Suppressor macrophage (primary cell): ENCODE data around the gene COQ2.
"Not testable (repeated sequence)": the region's sequence is repeated elsewhere in the genome, so short reads cannot be mapped to it uniquely, and the experiment has no call there.

Experiments
- DNase-seq, 4 experiments: peaks; one replicate each; pipeline ENCODE4 v3.0.0-alpha.2; 2020 to 2022
- total RNA-seq, 17 experiments: gene quantifications; one replicate each; lab custom pipeline; 2026; ENCODE audit warnings: mixed read lengths in 6 of 17, inconsistent platforms in 3 of 17; lab: John Stamatoyannopoulos, UW

The COQ2 gene, protein sequence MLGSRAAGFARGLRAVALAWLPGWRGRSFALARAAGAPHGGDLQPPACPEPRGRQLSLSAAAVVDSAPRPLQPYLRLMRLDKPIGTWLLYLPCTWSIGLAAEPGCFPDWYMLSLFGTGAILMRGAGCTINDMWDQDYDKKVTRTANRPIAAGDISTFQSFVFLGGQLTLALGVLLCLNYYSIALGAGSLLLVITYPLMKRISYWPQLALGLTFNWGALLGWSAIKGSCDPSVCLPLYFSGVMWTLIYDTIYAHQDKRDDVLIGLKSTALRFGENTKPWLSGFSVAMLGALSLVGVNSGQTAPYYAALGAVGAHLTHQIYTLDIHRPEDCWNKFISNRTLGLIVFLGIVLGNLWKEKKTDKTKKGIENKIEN
- total RNA-seq, result 12.5 to 36.9 (median 21.9) reads per million in 17 experiments

GRCh38 chr4:83284193-83285054, at the start of gene COQ2:
TSS of gene COQ2 (minus strand) at chr4:83284798. CDS start at chr4:83284764, 34 bp downstream.
- DNase-seq, result peak; percentile 97 to 98 (median 98)

DNA sequence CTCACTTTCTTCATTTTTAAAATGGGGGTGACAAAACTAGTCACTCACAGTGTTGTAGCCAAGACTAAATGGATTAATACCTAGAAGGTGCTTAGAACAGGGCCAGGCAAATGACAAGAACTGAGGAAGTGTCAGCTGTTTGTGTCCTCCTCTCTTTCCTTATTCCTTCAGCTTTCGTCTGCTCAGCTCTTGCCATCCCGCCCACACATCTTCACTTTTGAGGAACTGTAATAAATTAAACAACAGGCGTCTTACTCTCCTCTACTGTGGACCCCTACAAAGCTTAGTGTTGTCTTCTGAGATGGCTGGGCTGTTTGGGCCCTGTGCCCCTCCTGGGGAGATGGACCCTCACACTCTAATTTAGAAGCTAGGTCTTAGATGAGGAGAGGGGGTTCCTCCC, 47.4 kb upstream of the COQ2 start:
- DNase-seq, result peak; percentile 49 to 91 (median 75)

- DNase-seq, result peak; percentile 75 to 89 (median 76)
Observed at GRCh38 chr4:83329521-83330110, 45.0 kb upstream of the COQ2 start.

GRCh38 chr4:83328521-83329187, 44.1 kb upstream of the COQ2 start:
- peak; percentile 19 to 64 (median 60) for DNase-seq

GRCh38 chr4:83326546-83326945, 41.9 kb upstream of the COQ2 start:
- DNase-seq, result peak in 3 of 4 experiments; percentile 20 to 33 (median 31)

- DNase-seq, result not testable (repeated sequence)
Observed at GRCh38 chr4:83325306-83325705, 40.7 kb upstream of the COQ2 start.

GRCh38 chr4:83323136-83323535, 38.5 kb upstream of the COQ2 start:
- DNase-seq, result no peak

- DNase-seq, result peak; percentile 90 to 96 (median 95)
Observed at GRCh38 chr4:83320548-83320947, 36.0 kb upstream of the COQ2 start.

GRCh38 chr4:83318666-83319065, 34.1 kb upstream of the COQ2 start:
- peak; percentile 20 to 44 (median 34) for DNase-seq

DNA sequence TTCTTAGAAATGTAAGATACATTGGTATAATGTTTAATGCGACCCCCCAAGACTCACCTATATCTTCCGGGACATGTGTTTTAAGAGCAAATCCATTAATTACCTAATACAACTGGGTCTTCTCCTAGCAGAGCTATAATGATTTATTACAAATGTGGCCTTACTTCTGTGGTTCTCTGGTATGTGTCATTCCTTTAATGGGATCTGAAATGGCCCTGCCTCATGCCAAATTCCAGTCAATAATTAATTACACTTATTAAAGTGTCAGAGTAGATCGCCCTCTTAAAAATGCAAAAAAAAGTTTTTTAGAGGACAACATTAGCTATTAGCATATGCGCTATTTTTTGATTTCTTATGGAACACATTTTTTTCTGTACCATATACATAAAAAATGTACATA, 33.1 kb upstream of the COQ2 start:
- DNase-seq, result no peak

DNA sequence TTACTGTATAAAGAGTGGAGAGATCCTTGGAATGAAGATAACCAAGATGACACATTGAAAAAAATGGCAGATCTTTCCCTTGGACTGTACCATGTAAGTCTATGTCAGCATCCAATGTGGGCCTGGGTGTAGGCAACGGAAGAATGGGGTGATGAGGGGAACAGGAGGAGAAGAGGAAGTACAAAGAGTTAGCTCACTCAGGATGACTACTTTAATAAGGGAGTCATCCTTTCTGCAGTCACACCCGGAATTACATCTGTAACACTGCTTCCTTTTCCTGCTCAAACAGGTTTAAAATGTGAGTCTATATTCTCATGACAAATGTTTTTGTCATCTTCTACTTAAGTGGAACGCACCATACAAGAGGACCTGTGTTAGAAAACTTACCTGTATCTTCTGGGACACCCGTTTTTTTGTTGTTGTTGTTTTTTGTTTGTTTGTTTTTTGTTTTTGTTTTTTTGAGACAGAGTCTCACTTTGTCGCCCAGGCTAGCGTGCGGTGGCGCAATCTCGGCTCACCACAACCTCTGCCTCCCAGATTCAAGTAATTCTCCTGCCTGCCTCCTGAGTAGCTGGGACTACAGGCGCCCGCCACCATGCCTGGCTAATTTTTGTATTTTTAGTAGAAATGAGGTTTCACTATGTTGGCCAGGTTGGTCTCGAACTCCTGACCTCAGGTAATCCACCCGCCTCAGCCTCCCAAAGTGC, 32.0 kb upstream of the COQ2 start:
- peak; percentile 75 to 93 (median 80) for DNase-seq

DNA sequence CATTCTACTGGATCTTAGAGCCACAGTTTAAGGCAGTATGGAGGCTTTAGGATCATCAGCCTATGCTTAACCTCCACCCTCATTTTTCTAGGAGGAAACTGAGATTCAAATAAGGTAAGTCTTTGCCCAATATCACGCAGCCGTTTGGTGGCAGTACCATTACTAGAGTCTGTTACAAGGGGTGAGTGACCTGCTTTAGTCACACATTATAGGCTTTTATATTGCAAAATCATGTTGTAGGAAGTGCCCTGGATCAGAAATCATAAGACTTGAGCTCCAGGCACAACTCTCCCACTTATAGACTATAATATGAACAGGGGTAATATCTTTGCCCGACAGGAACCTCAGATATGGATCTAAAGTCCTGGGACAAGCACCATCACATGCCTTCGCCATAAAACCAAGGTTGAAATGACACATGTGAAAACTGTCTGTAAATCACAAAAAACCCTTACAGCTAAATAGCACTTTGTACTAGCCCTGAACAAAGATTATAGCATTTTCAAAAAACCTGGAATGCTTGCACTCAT, 30.8 kb upstream of the COQ2 start:
- peak; percentile 44 to 73 (median 53) for DNase-seq

DNA sequence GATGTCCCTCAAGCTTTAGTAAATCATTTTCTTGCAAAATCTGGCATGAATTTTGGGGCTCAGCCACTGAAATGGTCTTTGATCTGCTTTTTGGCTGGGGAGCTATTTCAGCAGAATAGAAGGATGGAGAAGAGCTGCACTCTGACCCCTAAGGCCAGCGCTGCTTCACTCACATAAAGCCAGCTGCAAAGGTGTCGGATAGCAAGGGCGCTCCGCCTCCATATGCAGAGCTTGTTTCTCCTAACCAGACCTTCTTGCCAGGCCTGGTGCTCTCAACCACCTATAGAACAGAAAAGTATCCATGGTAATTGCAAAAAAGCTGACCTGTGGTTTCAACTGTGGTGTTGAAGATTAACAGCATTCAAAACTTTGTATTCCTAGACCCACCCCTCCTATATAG, 24.1 kb upstream of the COQ2 start:
- DNase-seq, result no peak

DNA sequence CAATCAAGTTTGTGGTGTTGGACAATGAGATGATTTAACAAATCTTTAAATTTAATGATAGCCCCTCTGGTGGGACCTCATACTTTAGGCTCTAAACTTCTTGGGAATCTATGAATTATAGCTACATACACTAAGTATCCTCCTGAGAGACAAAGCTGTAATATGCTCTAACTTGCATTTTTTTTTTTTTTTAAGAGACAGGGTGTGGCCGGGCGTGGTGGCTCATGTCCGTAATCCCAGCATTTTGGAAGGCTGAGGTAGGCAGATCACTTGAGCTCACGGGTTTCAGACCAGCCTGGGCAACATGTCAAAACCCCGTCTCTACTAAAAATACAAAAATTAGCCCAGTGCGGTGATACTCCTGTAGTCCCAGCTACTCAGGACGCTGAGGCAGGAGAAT, 23.3 kb upstream of the COQ2 start:
- no peak for DNase-seq

DNA sequence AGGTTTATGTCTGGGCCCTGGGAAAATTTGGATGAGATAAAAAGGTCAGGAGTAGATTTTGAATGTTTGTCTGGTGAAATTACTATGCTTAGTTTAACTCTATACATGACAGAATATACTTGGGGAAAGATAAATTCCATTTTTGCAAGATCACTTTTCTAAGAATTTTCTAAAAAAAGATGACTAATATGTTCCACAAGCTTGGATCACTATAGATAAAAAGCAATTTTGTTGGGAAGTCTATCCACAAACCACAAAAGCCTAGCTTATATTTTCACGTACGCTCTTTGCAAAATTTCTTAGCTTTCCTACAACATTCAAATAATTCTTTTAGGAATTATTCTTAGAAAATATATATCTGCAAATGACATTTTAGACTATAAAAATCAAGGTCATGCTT, 20.6 kb upstream of the COQ2 start:
- no peak for DNase-seq

DNA sequence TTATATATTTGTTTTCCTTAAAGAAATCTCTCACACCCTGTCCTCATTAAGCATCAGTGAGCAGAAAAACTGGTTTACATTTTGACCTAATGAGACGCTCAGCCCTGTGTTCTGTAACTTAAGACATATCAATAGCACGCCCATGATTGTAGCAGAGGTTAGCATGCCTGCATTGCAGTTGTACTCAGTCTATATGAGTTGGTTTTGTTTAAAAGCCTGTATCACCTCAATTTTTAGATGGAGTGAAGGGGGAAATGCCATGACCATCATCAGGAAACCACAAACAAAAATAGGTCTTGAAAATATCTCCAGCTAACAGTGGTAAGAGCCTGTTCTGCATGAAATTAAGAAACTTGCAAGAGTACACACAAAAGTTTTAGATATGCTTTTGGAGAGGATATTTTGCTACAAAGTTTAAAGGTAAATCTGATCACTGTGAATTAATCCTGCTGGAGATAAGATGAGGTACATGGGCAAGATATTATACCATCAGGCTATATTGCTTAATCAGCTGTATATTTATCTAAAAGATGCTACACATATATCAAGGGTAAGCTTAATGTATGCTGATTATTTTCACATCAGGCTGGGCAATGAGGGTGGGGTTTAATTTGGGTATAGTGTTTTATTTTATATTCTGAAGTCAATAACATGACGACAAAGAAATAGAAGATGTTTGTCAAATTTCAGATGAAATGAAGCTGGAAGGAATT, 13.1 kb upstream of the COQ2 start:
- no peak for DNase-seq

GRCh38 chr4:83293305-83294046, 8.9 kb upstream of the COQ2 start:
- DNase-seq, result no peak

- not testable (repeated sequence) for DNase-seq
Observed at GRCh38 chr4:83290059-83290774, 5.6 kb upstream of the COQ2 start.

- DNase-seq, result peak in 3 of 4 experiments; percentile 14 to 43 (median 22)
Observed at GRCh38 chr4:83288381-83288780, 3.8 kb upstream of the COQ2 start.
